HepG2 (cell line): Measurements from ENCODE around the gene SLC4A8. TPM values are rescaled to one million over a fixed set of nuclear protein-coding genes. Genes with fewer than 3 reads are reported as not detected.

ENCODE experiments used
- ATAC-seq: fragments of 200-7000 bp; cut with Tn5 transposase; 3 replicates; pipeline ENCODE4 v1.9.1; 2020; ENCODE audit warnings: mild to moderate bottlenecking, moderate library complexity
- Bru-seq: library from RNA; stranded (reverse); fragments of 400-500 nt; gene quantifications from one replicate; lab custom pipeline; 2021; lab: Mats Ljungman, UMichigan
- BruChase-seq, 2 experiments: library from RNA; stranded (reverse); fragments of 400-500 nt; gene quantifications; one replicate each; lab custom pipeline; 2021; lab: Mats Ljungman, UMichigan
- BruUV-seq: library from RNA; stranded (reverse); fragments of 400-500 nt; replicated peaks from 2 replicates; lab custom pipeline; 2021; lab: Mats Ljungman, UMichigan
- CTCF ChIA-PET: fragments of 300-600 bp; formaldehyde crosslinking; extraction: SDS; loops from one replicate; lab custom pipeline; 2021; ENCODE audit warnings: low total read pairs, inconsistent platforms, low intra/inter-chr PET ratio; lab: Yijun Ruan, JAX
- POLR2A ChIA-PET: fragments of 350-600 bp; sonication (Branson Sonifier 250); formaldehyde crosslinking; loops from one replicate; lab custom pipeline; 2020; ENCODE audit warnings: antibody characterized with exemption, inconsistent platforms; lab: Yijun Ruan, JAX
- DNase-seq: peaks from one replicate; pipeline ENCODE4 v3.0.0-alpha.2; 2015; ENCODE audit warnings: low spot score
- FAIRE-seq: peaks from 3 replicates; lab custom pipeline; 2011; peaks lifted over from hg19 to GRCh38; lab: Jason Lieb, UNC
- H2AFZ ChIP-seq: one replicate; pipeline ENCODE4 v1.6.1; 2011; ENCODE audit warnings: low read length, inconsistent platforms
- H3K27ac ChIP-seq: fragments of 300-600 bp; 3 replicates; pipeline ENCODE4 v1.8.0; 2011; ENCODE audit warnings: mixed run types, mild to moderate bottlenecking, mixed read lengths, low read length, inconsistent platforms; ENCODE audit not compliant: insufficient read depth; ENCODE audit errors: extremely low read length
- H3K27me3 ChIP-seq, 2 experiments: fragments of 200-600 bp in 1 of 2; 2 replicates in 1 of 2; 3 replicates in 1 of 2; pipeline versions ENCODE4 v1.6.0 to v1.8.0; 2011; ENCODE audit warnings: low read length in 2 of 2, mild to moderate bottlenecking in 2 of 2, moderate library complexity in 2 of 2, inconsistent platforms in 1 of 2; ENCODE audit not compliant: insufficient read depth in 2 of 2, control insufficient read depth in 1 of 2
- H3K36me3 ChIP-seq, 2 experiments: fragments of 200-600 bp in 1 of 2; replicated peaks in 1 of 2; 2 replicates in 1 of 2; 3 replicates in 1 of 2; pipeline versions ENCODE4 v1.5.1 to v1.8.0; 2011; ENCODE audit warnings: low read length in 2 of 2, inconsistent platforms in 1 of 2; ENCODE audit not compliant: insufficient read depth in 2 of 2, control insufficient read depth in 1 of 2
- H3K4me1 ChIP-seq: 2 replicates; pipeline ENCODE4 v1.5.1; 2012; ENCODE audit warnings: low read length, inconsistent platforms; ENCODE audit not compliant: insufficient read depth
- H3K4me2 ChIP-seq: 2 replicates; pipeline ENCODE4 v1.6.0; 2011; ENCODE audit warnings: low read depth, low read length, inconsistent platforms
- H3K4me3 ChIP-seq, 3 experiments: fragments of 200-600 bp in 1 of 3; sonication (generic), shearing (Covaris generic) in 1 of 3; replicated peaks in 1 of 3; 2 replicates each; pipeline ENCODE4 v1.5.1; 2011 to 2016; ENCODE audit warnings: low read length in 3 of 3, inconsistent platforms in 2 of 3, low read depth in 2 of 3, mild to moderate bottlenecking in 2 of 3, control low read depth in 1 of 3, mixed read lengths in 1 of 3; ENCODE audit not compliant: insufficient read depth in 1 of 3
- H3K79me2 ChIP-seq: one replicate; pipeline ENCODE4 v1.6.1; 2011; ENCODE audit warnings: low read length, inconsistent platforms; ENCODE audit not compliant: insufficient read depth
- H3K9ac ChIP-seq: 2 replicates; pipeline ENCODE4 v1.6.0; 2011; ENCODE audit warnings: mild to moderate bottlenecking, low read depth, low read length, inconsistent platforms; ENCODE audit not compliant: insufficient read depth
- H3K9me3 ChIP-seq: 2 replicates; pipeline ENCODE4 v1.5.1; 2012; ENCODE audit warnings: mild to moderate bottlenecking, low read length
- H4K20me1 ChIP-seq: 2 replicates; pipeline ENCODE4 v1.6.0; 2011; ENCODE audit warnings: inconsistent platforms, mild to moderate bottlenecking, low read length, moderate library complexity; ENCODE audit not compliant: insufficient read depth
- FOXO1 ChIP-seq: sonication (generic); formaldehyde crosslinking; IDR thresholded peaks from 2 replicates; pipeline ENCODE4 v1.4.0; 2020; ENCODE audit warnings: missing genetic modification reagents
- GABPA ChIP-seq, 2 experiments: IDR thresholded peaks; 2 replicates each; pipeline ENCODE4 v1.6.1; 2011 to 2016; ENCODE audit warnings: low read depth in 2 of 2, low read length in 1 of 2, missing biosample characterization in 1 of 2, missing genetic modification characterization in 1 of 2
- GPBP1L1 ChIP-seq: sonication (generic); formaldehyde crosslinking; IDR thresholded peaks from 2 replicates; pipeline ENCODE4 v1.5.0; 2020; ENCODE audit warnings: mild to moderate bottlenecking, missing genetic modification reagents
- NFYC ChIP-seq: IDR thresholded peaks from 2 replicates; pipeline ENCODE4 v1.6.1; 2016; ENCODE audit warnings: missing genetic modification reagents, missing compliant biosample characterization
- POGZ ChIP-seq: sonication (generic); formaldehyde crosslinking; IDR thresholded peaks from 2 replicates; pipeline ENCODE4 v1.4.0; 2020; ENCODE audit warnings: mild to moderate bottlenecking, missing genetic modification reagents
- SMAD3 ChIP-seq: sonication (generic); formaldehyde crosslinking; IDR thresholded peaks from 2 replicates; pipeline ENCODE4 v1.4.0; 2020; ENCODE audit warnings: missing genetic modification reagents
- WIZ ChIP-seq: sonication (generic); formaldehyde crosslinking; IDR thresholded peaks from 2 replicates; pipeline ENCODE4 v1.5.1; 2020; ENCODE audit warnings: mild to moderate bottlenecking, missing genetic modification reagents
- YY1 ChIP-seq: IDR thresholded peaks from 2 replicates; pipeline ENCODE4 v1.6.1; 2011; ENCODE audit warnings: low read length, low read depth, moderate library complexity, mild to moderate bottlenecking; ENCODE audit not compliant: insufficient read depth, insufficient replicate concordance
- ZFP90 ChIP-seq: sonication (generic); formaldehyde crosslinking; IDR thresholded peaks from 2 replicates; pipeline ENCODE4 v1.8.0; 2022; ENCODE audit warnings: missing genetic modification reagents, mild to moderate bottlenecking, inconsistent platforms, borderline replicate concordance
- ZNF687 ChIP-seq: sonication (generic); formaldehyde crosslinking; IDR thresholded peaks from 2 replicates; pipeline ENCODE4 v1.5.1; 2020; ENCODE audit warnings: mild to moderate bottlenecking, missing genetic modification reagents, moderate library complexity
- ZNF724P ChIP-seq: sonication (generic); formaldehyde crosslinking; IDR thresholded peaks from 2 replicates; pipeline ENCODE4 v1.8.0; 2022; ENCODE audit warnings: missing genetic modification reagents, borderline replicate concordance
- WGBS: methylation state at CpG from one replicate; pipeline ENCODE4 v1.1.6; 2017; ENCODE audit warnings: low lambda C conversion rate; 5-methylcytosine and 5-hydroxymethylcytosine counted together
- in situ Hi-C: cut with HindIII; loops from 2 replicates; pipeline ENCODE4 v1.10.0; 2017; ENCODE audit warnings: low pct_unique_long_range_greater_than_20kb; ENCODE audit not compliant: extremely low pct_ligation_motif_present
- intact Hi-C: fragments of 100-400 bp; cut with micrococcal nuclease; formaldehyde crosslinking; loops from one replicate; pipeline ENCODE4 v1.10.0; 2022; ENCODE audit not compliant: unreplicated experiment
- long read RNA-seq, 2 experiments: library from RNA in 1 of 2; library from polyadenylated mRNA in 1 of 2; stranded (forward) in 1 of 2; unstranded in 1 of 2; transcript quantifications; one replicate each; pipeline ENCODE4 v2.0.0, GENCODE V29; 2019 to 2022
- polyA minus RNA-seq, 3 experiments: library from RNA; depleted of rRNA, polyadenylated mRNA; stranded (reverse); fragments of >200 nt; gene quantifications; 2 replicates each; pipeline ENCODE4 v1.2.3, GENCODE V29; 2011; ENCODE audit warnings: low replicate concordance in 1 of 3
- polyA plus RNA-seq, 8 experiments: library from polyadenylated mRNA; depleted of rRNA in 3 of 8; stranded (reverse) in 7 of 8; unstranded in 1 of 8; fragments of >200 nt; fragmentation: Illumina TruSeq in 4 of 8; extraction: Trizol in 4 of 8; gene quantifications; 2 replicates each; pipeline versions ENCODE4 v1.2.1 to v1.2.3, GENCODE V29; 2011 to 2016; ENCODE audit warnings: low read depth in 4 of 8, missing spikeins in 1 of 8, mixed read lengths in 1 of 8; ENCODE audit not compliant: insufficient read depth in 1 of 8
- total RNA-seq, 5 experiments: library from RNA; depleted of rRNA; stranded (reverse); fragments of >200 nt; fragmentation: Illumina TruSeq; extraction: Trizol; gene quantifications; 2 replicates each; pipeline ENCODE4 v1.2.3, GENCODE V29; 2016; ENCODE audit warnings: low read depth in 1 of 5

SLC4A8 gene
- total RNA-seq (2016; rRNA removed; fragmentation: Illumina TruSeq; extraction: Trizol) (0.07 TPM in 1 of 2 replicates, not detected in the other), polyA plus RNA-seq (2011; rRNA removed) (under 0.01 and 0.01 TPM in 2 replicates), polyA minus RNA-seq (2011; rRNA and poly(A)+ RNA removed; ENCODE audit: low replicate concordance) (not detected in 2 replicates), Bru-seq, nascent RNA (percentile 14 among the genes with signal in this experiment), BruChase-seq, experiment 1, labeled RNA remaining after a 6-hour chase (percentile 10 among the genes with signal in this experiment), BruChase-seq, experiment 2, labeled RNA remaining after a 2-hour chase (percentile 14 among the genes with signal in this experiment)
- not detected in 2 replicates for total RNA-seq (2016; cell fraction: cytosol; rRNA removed; fragmentation: Illumina TruSeq; extraction: Trizol; ENCODE audit: low read depth)
- total RNA-seq (2016; cell fraction: insoluble cytoplasmic fraction; rRNA removed; fragmentation: Illumina TruSeq; extraction: Trizol), result 0.06 and 0.10 TPM in 2 replicates
- not detected in 2 replicates for total RNA-seq (2016; cell fraction: membrane; rRNA removed; fragmentation: Illumina TruSeq; extraction: Trizol)
- total RNA-seq (2016; cell fraction: nucleus; rRNA removed; fragmentation: Illumina TruSeq; extraction: Trizol), result 0.34 TPM in 1 of 2 replicates, not detected in the other
- 0.17 TPM in 1 of 2 replicates, not detected in the other for polyA plus RNA-seq (2011; cell fraction: cytosol; rRNA removed)
- polyA plus RNA-seq (2011; cell fraction: nucleus; rRNA removed), result 0.17 and 0.19 TPM in 2 replicates
- 0.05 TPM in 2 replicates for polyA plus RNA-seq (2012)
- not detected in 2 replicates for polyA plus RNA-seq (2016; cell fraction: cytosol; fragmentation: Illumina TruSeq; extraction: Trizol; ENCODE audit: low read depth)
- not detected in 2 replicates for polyA plus RNA-seq (2016; cell fraction: insoluble cytoplasmic fraction; fragmentation: Illumina TruSeq; extraction: Trizol; ENCODE audit: low read depth)
- polyA plus RNA-seq (2016; cell fraction: membrane; fragmentation: Illumina TruSeq; extraction: Trizol; ENCODE audit: low read depth), result not detected in 2 replicates
- not detected in 2 replicates for polyA plus RNA-seq (2016; cell fraction: nucleus; fragmentation: Illumina TruSeq; extraction: Trizol; ENCODE audit: insufficient read depth, low read depth)
- not detected in 2 replicates for polyA minus RNA-seq (2011; cell fraction: cytosol; rRNA and poly(A)+ RNA removed)
- polyA minus RNA-seq (2011; cell fraction: nucleus; rRNA and poly(A)+ RNA removed), result 0.13 and 0.37 TPM in 2 replicates
- long read RNA-seq, experiment 1, result 0 reads
- long read RNA-seq, experiment 2, result 0 reads

GRCh38 chr12:51424662-51425539 is at the start of gene SLC4A8:
SLC4A8 (plus strand) TSS chr12:51424831; CDS start chr12:51424988, 157 bp downstream.
- Histone ChIP-seq H2AFZ (no peak within 1 kb of the TSS), H3K27ac (no peak within 1 kb of the TSS), H4K20me1 (no peaks in the 10 kb centered on the region), H3K9ac (no peak within 1 kb of the TSS), H3K9me3 (no peaks in the 10 kb centered on the region), H3K27me3 (peaks cover 0 to 8% of the 10 kb centered on the region in 2 experiments; a peak in 2 of 5 replicates), H3K79me2 (no peaks in the 10 kb centered on the region), H3K4me2 (peak within 1 kb of the TSS; percentile 45; the same call in 1 of the 2 replicates), H3K4me1 (peaks cover 2% of the 10 kb centered on the region; the same call in 1 of the 2 replicates), H3K4me3 (peak within 1 kb of the TSS in 1 of 3 experiments; percentile 51; a peak in 1 of 6 replicates), H3K36me3 (no peaks in the 10 kb centered on the region)
- BruUV-seq, result no TSS peak
- peak; percentile 54 for DNase-seq
- ChIA-PET POLR2A (no interaction called here), CTCF (interaction anchor here (1.8 kb wide), 1 partner anchor 107 kb away, joined by 16 read pairs; no protein-coding TSS in a partner anchor)
- 8% methylated on average over 13 of the region's 73 CpGs for WGBS
- ATAC-seq, result peak; percentile 96
- in situ Hi-C loops, result loop anchor here (5.0 kb wide), 3 partner anchors 102 to 392 kb away; no protein-coding TSS in a partner anchor
- intact Hi-C loops, result loop anchor here (1.0 to 5.0 kb wide), 2 partner anchors 107 to 387 kb away; a partner anchor contains a TSS
- no peak for FAIRE-seq
- TF ChIP-seq POGZ (CRISPR knock-in tag) (no peak), ZNF724P (CRISPR knock-in tag) (no peak), ZNF687 (CRISPR knock-in tag) (peak; percentile 53), GABPA (IDR thresholded peaks at IDR 0.05; ENCODE audit: low read depth, low read length) (no peak), GABPA (CRISPR knock-in tag; IDR thresholded peaks at IDR 0.05; ENCODE audit: low read depth) (no peak), GPBP1L1 (CRISPR knock-in tag) (no peak), YY1 (peak; percentile 15), ZFP90 (CRISPR knock-in tag) (peak; percentile 67), NFYC (CRISPR knock-in tag) (peak; percentile 77), FOXO1 (CRISPR knock-in tag) (0 out of 2 replicates have a peak, but pooled peaks have one; percentile 15), WIZ (CRISPR knock-in tag) (no peak), SMAD3 (CRISPR knock-in tag) (no peak)
